IMR-90 (cell line): ENCODE data around the gene EHBP1. TPM values are rescaled to one million over a fixed set of nuclear protein-coding genes. Genes with fewer than 3 reads are reported as not detected.

Source experiments
- ATAC-seq: fragments of 200-7000 bp; cut with Tn5 transposase; 2 replicates; pipeline ENCODE4 v1.9.1; 2020; ENCODE audit warnings: low read depth, mild to moderate bottlenecking, moderate library complexity
- BruUV-seq: library from RNA; stranded (reverse); fragments of 400-500 nt; replicated peaks from 2 replicates; lab custom pipeline; 2021; lab: Mats Ljungman, UMichigan
- CTCF ChIA-PET: fragments of 300-600 bp; formaldehyde crosslinking; extraction: SDS; loops from one replicate; lab custom pipeline; 2021; ENCODE audit warnings: antibody characterized with exemption; lab: Yijun Ruan, JAX
- POLR2A ChIA-PET: fragments of 300-600 bp; sonication (Branson Sonifier 250); formaldehyde crosslinking; loops from one replicate; lab custom pipeline; 2022; ENCODE audit warnings: antibody characterized with exemption; ENCODE audit not compliant: unreplicated experiment; lab: Charles Lee
- DNase-seq: peaks from one replicate; pipeline ENCODE4 v3.0.0; 2013
- H2AFZ ChIP-seq: replicated peaks from 2 replicates; pipeline ENCODE3; 2013; ENCODE audit warnings: low read length, mild to moderate bottlenecking; ENCODE audit not compliant: poor library complexity
- H2AK5ac ChIP-seq: 2 replicates; pipeline ENCODE4 v1.6.1; 2013; ENCODE audit warnings: low read depth, low read length, inconsistent platforms
- H2AK9ac ChIP-seq: replicated peaks from 2 replicates; pipeline ENCODE3; 2013; ENCODE audit warnings: mild to moderate bottlenecking, low read depth, low read length, moderate library complexity; ENCODE audit not compliant: poor library complexity
- H2BK120ac ChIP-seq: 2 replicates; pipeline ENCODE4 v1.6.1; 2013; ENCODE audit warnings: low read depth, low read length, inconsistent platforms
- H2BK15ac ChIP-seq: 3 replicates; pipeline ENCODE4 v1.6.1; 2013; ENCODE audit warnings: low read depth, low read length, inconsistent platforms
- H2BK20ac ChIP-seq: 2 replicates; pipeline ENCODE4 v1.6.1; 2013; ENCODE audit warnings: low read depth, mild to moderate bottlenecking, inconsistent platforms, low read length, moderate library complexity
- H2BK5ac ChIP-seq: 2 replicates; pipeline ENCODE4 v1.6.1; 2013; ENCODE audit warnings: mild to moderate bottlenecking, low read depth, low read length, inconsistent platforms; ENCODE audit not compliant: poor library complexity, severe bottlenecking
- H3K14ac ChIP-seq: replicated peaks from 2 replicates; pipeline ENCODE4 v1.6.1; 2013; ENCODE audit warnings: low read depth, low read length, inconsistent platforms
- H3K18ac ChIP-seq: 2 replicates; pipeline ENCODE4 v1.6.1; 2013; ENCODE audit warnings: low read depth, low read length, control low read depth
- H3K23ac ChIP-seq: 2 replicates; pipeline ENCODE4 v1.6.1; 2013; ENCODE audit warnings: low read depth, low read length, inconsistent platforms
- H3K27ac ChIP-seq: 2 replicates; pipeline ENCODE4 v1.5.1; 2013; ENCODE audit warnings: mild to moderate bottlenecking, control low read depth, low read length; ENCODE audit not compliant: insufficient read depth
- H3K27me3 ChIP-seq: 2 replicates; pipeline ENCODE4 v1.6.1; 2013; ENCODE audit warnings: low read length; ENCODE audit not compliant: control insufficient read depth, insufficient read depth
- H3K36me3 ChIP-seq: 2 replicates; pipeline ENCODE4 v1.6.1; 2013; ENCODE audit warnings: low read length, mixed read lengths; ENCODE audit not compliant: control insufficient read depth, insufficient read depth
- H3K4ac ChIP-seq: 2 replicates; pipeline ENCODE4 v1.6.1; 2013; ENCODE audit warnings: low read depth, low read length, inconsistent platforms
- H3K4me1 ChIP-seq: 2 replicates; pipeline ENCODE4 v1.6.1; 2013; ENCODE audit warnings: low read length, mixed read lengths; ENCODE audit not compliant: control insufficient read depth, insufficient read depth
- H3K4me2 ChIP-seq: 2 replicates; pipeline ENCODE4 v1.6.1; 2013; ENCODE audit warnings: low read depth, mild to moderate bottlenecking, control low read depth, low read length, moderate library complexity
- H3K4me3 ChIP-seq: 2 replicates; pipeline ENCODE4 v1.5.1; 2013; ENCODE audit warnings: low read depth, mild to moderate bottlenecking, control low read depth, low read length, moderate library complexity; ENCODE audit not compliant: insufficient read depth
- H3K56ac ChIP-seq: 2 replicates; pipeline ENCODE4 v1.6.1; 2013; ENCODE audit warnings: low read length, inconsistent platforms; ENCODE audit not compliant: insufficient read depth; ENCODE audit errors: extremely low read depth
- H3K79me1 ChIP-seq, 2 experiments: 2 replicates each; pipeline ENCODE4 v1.6.1; 2013; ENCODE audit warnings: low read length in 2 of 2, inconsistent platforms in 1 of 2, low read depth in 1 of 2
- H3K9ac ChIP-seq: 2 replicates; pipeline ENCODE4 v1.6.1; 2013; ENCODE audit warnings: low read depth, low read length, control low read depth
- H3K9me1 ChIP-seq: 2 replicates; pipeline ENCODE4 v1.6.1; 2013; ENCODE audit warnings: low read length, inconsistent platforms; ENCODE audit not compliant: insufficient read depth
- H3K9me3 ChIP-seq: 2 replicates; pipeline ENCODE4 v1.6.1; 2013; ENCODE audit warnings: low read length; ENCODE audit not compliant: control insufficient read depth, insufficient read depth
- H4K20me1 ChIP-seq: 2 replicates; pipeline ENCODE4 v1.6.1; 2013; ENCODE audit warnings: low read length, inconsistent platforms; ENCODE audit not compliant: insufficient read depth
- H4K5ac ChIP-seq: 2 replicates; pipeline ENCODE4 v1.6.1; 2013; ENCODE audit warnings: mild to moderate bottlenecking, low read depth, low read length, control low read depth
- H4K8ac ChIP-seq, 2 experiments: 2 replicates each; pipeline ENCODE4 v1.6.1; 2013; ENCODE audit warnings: low read depth in 2 of 2, low read length in 2 of 2, control low read depth in 1 of 2, inconsistent platforms in 1 of 2
- H4K91ac ChIP-seq: 2 replicates; pipeline ENCODE4 v1.6.1; 2013; ENCODE audit warnings: low read depth, low read length, inconsistent platforms; ENCODE audit not compliant: insufficient read depth
- BHLHE40 ChIP-seq: fragments of 150-350 bp; IDR thresholded peaks from 2 replicates; pipeline ENCODE4 v1.6.1; 2016; ENCODE audit warnings: mild to moderate bottlenecking, low read depth, low read length
- MAZ ChIP-seq: IDR thresholded peaks from 2 replicates; pipeline ENCODE4 v1.6.1; 2012; ENCODE audit warnings: low read depth, mild to moderate bottlenecking, low read length, improper control_type of control experiment, moderate library complexity, borderline replicate concordance
- MXI1 ChIP-seq: IDR thresholded peaks from 2 replicates; pipeline ENCODE4 v1.6.1; 2012; ENCODE audit warnings: low read depth, mild to moderate bottlenecking, low read length, moderate library complexity, borderline replicate concordance
- NFE2L2 ChIP-seq: fragments of 150-350 bp; IDR thresholded peaks from 2 replicates; pipeline ENCODE4 v1.6.1; 2016; ENCODE audit warnings: low read depth, mild to moderate bottlenecking, low read length
- dilution Hi-C: fragments of 300-500 bp; cut with HindIII; formaldehyde crosslinking; loops from one replicate; pipeline ENCODE4 v1.14.3; 2018; ENCODE audit warnings: low sequenced_read_pairs; ENCODE audit not compliant: unreplicated experiment
- in situ Hi-C: fragments of 300-500 bp; cut with MboI; formaldehyde crosslinking; loops from 3 replicates; pipeline ENCODE4 v1.14.3; 2019; ENCODE audit warnings: low sequenced_read_pairs, inconsistent platforms, mixed read lengths
- intact Hi-C: fragments of 100-400 bp; cut with micrococcal nuclease; formaldehyde crosslinking; loops from 2 replicates; pipeline ENCODE4 v1.10.0; 2022
- polyA plus RNA-seq, 3 experiments: library from polyadenylated mRNA; depleted of rRNA; stranded (reverse); fragments of >200 nt; gene quantifications; 2 replicates each; pipeline ENCODE4 v1.2.3, GENCODE V29; 2012; ENCODE audit warnings: low replicate concordance in 1 of 3
- total RNA-seq: library from RNA; depleted of rRNA; stranded (reverse); fragments of >200 nt; gene quantifications from 2 replicates; pipeline ENCODE4 v1.2.3, GENCODE V29; 2012
- TF ChIP-seq, protein P1 (sequence below): fragments of 150-350 bp; IDR thresholded peaks from 2 replicates; pipeline ENCODE4 v1.6.1; 2016; ENCODE audit warnings: low read depth, mild to moderate bottlenecking, low read length, moderate library complexity, borderline replicate concordance
- TF ChIP-seq, protein P2 (sequence below): conservative IDR thresholded peaks from 2 replicates; pipeline ENCODE4 v1.5.1; 2012; ENCODE audit warnings: mild to moderate bottlenecking, low read depth, low read length, improper control_type of control experiment

The EHBP1 gene
- total and polyA plus RNA-seq, 2 of the 4 experiments (the other 2 are of a cell fraction), result 28.3 to 44.4 TPM

DNA sequence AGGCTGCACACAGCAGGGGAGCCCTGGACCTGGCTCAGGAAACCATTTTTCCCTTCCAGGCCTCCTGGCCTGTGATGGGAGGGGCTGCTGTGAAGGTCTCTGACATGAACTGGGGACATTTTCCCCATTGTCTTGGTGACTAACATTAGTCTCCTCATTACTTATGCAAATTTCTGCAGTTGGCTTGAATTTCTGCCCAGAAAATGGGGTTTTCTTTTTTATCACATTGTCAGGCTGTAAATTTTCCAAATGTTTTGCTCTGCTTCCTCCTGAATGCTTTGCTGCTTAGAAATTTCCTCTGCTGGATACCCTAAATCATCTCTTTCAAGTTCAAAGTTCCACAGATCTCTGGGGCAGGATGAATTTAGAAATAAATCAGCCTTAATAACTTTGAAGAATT, 78.2 kb downstream of the EHBP1 start:
- H3K9me3 ChIP-seq, result no peaks in the 10 kb centered on the region; the same call in 1 of the 2 replicates
- no peak overlapping the region for H4K8ac ChIP-seq
- no peak overlapping the region for H3K4me3 ChIP-seq
- 0 out of 2 replicates have a peak, but pooled peaks cover 5% of the 10 kb centered on the region for H3K9me1 ChIP-seq
- no peaks in the 10 kb centered on the region for H3K27me3 ChIP-seq
- H2AK9ac ChIP-seq, result no peak overlapping the region
- no peak overlapping the region for H2AFZ ChIP-seq
- ATAC-seq, result no peak
- H3K14ac ChIP-seq, result no peak overlapping the region
- H3K4ac ChIP-seq, result no peak overlapping the region
- H3K27ac ChIP-seq, result no peak overlapping the region
- no peaks in the 10 kb centered on the region; the same call in 1 of the 2 replicates for H4K20me1 ChIP-seq
- H3K18ac ChIP-seq, result no peak overlapping the region
- no peak for DNase-seq
- H2AK5ac ChIP-seq, result no peak overlapping the region
- in situ Hi-C loops, result loop anchor here (10.0 to 25.0 kb wide), 3 partner anchors 241 to 704 kb away; no protein-coding TSS in a partner anchor
- BruUV-seq, result no TSS peak
- intact Hi-C loops, result loop anchor here (10.0 kb wide), 1 partner anchor 761 kb away; no protein-coding TSS in a partner anchor
- H3K9ac ChIP-seq, result no peak overlapping the region
- ChIA-PET POLR2A (no interaction called here), CTCF (no interaction called here)
- H2BK120ac ChIP-seq, result no peak overlapping the region
- H4K91ac ChIP-seq, result no peak overlapping the region
- TF ChIP-seq MAZ (no peak), NFE2L2 (no peak), MXI1 (no peak), BHLHE40 (no peak)
- TF ChIP-seq, protein P1, sequence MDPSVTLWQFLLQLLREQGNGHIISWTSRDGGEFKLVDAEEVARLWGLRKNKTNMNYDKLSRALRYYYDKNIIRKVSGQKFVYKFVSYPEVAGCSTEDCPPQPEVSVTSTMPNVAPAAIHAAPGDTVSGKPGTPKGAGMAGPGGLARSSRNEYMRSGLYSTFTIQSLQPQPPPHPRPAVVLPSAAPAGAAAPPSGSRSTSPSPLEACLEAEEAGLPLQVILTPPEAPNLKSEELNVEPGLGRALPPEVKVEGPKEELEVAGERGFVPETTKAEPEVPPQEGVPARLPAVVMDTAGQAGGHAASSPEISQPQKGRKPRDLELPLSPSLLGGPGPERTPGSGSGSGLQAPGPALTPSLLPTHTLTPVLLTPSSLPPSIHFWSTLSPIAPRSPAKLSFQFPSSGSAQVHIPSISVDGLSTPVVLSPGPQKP, result no peak
- TF ChIP-seq, protein P2, sequence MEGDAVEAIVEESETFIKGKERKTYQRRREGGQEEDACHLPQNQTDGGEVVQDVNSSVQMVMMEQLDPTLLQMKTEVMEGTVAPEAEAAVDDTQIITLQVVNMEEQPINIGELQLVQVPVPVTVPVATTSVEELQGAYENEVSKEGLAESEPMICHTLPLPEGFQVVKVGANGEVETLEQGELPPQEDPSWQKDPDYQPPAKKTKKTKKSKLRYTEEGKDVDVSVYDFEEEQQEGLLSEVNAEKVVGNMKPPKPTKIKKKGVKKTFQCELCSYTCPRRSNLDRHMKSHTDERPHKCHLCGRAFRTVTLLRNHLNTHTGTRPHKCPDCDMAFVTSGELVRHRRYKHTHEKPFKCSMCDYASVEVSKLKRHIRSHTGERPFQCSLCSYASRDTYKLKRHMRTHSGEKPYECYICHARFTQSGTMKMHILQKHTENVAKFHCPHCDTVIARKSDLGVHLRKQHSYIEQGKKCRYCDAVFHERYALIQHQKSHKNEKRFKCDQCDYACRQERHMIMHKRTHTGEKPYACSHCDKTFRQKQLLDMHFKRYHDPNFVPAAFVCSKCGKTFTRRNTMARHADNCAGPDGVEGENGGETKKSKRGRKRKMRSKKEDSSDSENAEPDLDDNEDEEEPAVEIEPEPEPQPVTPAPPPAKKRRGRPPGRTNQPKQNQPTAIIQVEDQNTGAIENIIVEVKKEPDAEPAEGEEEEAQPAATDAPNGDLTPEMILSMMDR, result no peak
- no peak overlapping the region for H3K56ac ChIP-seq
- H3K36me3 ChIP-seq, result peaks cover 5% of the 10 kb centered on the region; the same call in 1 of the 2 replicates
- dilution Hi-C loops, result no loop called here
- peaks cover 6% of the 10 kb centered on the region for H3K4me1 ChIP-seq
- no peak overlapping the region for H2BK20ac ChIP-seq
- H3K79me1 ChIP-seq, result peaks cover 8 to 34% of the 10 kb centered on the region in 2 experiments; a peak in 3 of 4 replicates
- no peak overlapping the region for H4K5ac ChIP-seq
- no peak overlapping the region for H2BK5ac ChIP-seq
- no peak overlapping the region for H3K23ac ChIP-seq
- H3K4me2 ChIP-seq, result no peak overlapping the region
- no peak overlapping the region for H2BK15ac ChIP-seq
